ENCODE measurements around the gene CDH4. TPM values are rescaled to one million over a fixed set of nuclear protein-coding genes. Genes with fewer than 3 reads are reported as not detected.

Gene CDH4
- total RNA-seq, 3 donors from 2014 or later (not counting 1 experiment from before 2014, with no cell fraction given), result 0.18 TPM; not detected in 2

DNA sequence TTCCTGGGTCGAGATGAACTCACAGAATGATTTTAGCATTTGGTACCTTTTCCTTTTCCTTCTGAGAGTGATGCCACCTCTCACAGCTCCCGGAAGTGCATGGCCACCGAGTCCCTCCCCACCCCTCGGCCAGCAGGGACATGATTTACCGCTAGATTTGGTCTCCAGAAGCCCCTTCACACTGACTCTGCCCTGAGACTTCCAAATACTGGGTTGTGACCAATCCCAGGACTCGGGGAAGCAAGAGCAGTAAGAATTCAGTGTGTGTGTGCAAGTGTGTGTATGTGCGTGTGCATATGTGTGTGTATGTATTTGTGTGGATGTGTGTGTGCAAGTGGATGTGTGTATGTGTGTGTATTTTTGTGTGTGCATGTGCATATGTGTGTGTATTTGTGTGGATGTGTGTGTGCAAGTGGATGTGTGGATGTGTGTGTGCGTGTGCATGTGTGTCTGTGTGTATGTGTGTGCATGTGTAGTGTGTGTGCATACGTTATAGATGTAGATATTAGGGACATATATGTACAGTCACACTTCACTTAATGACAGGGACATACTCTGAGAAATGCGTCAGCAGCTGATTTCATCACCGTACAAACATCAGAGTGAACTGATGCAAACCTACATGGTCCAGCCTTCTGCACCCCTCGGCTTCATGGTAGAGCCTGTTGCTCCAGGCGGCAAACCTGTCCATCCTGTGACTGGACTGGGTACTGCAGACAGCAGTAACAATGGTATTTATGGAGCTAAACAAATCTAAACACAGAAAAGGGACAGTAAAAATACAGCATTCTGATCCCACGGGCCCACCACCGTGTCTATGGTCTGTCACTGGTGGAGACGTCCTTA is 439.2 kb downstream of the CDH4 start:
- Mint-ChIP-seq H3K27ac (no peak overlapping the region), H3K4me3 (no peak overlapping the region), H3K4me1 (peaks cover 0 to 9% of the 10 kb centered on the region in 2 donors), H3K36me3 (no peaks in the 10 kb centered on the region), H3K9me3 (peaks cover 0 to 4% of the 10 kb centered on the region in 2 donors), H3K27me3 (ENCODE audit: low read depth in 2 of 2) (no peaks in the 10 kb centered on the region)
- H3K4me1 ChIP-seq (ENCODE audit: control insufficient read depth, insufficient read depth, low read length), result no peaks in the 10 kb centered on the region
- H3K36me3 ChIP-seq (ENCODE audit: control insufficient read depth, insufficient read depth, low read length), result no peaks in the 10 kb centered on the region
- H3K9me3 ChIP-seq (ENCODE audit: control insufficient read depth, insufficient read depth, low read length), result peaks cover 10% of the 10 kb centered on the region
- 86% methylated on average over 16 of the region's 16 CpGs for WGBS (ENCODE audit: insufficient coverage)
- H3K27me3 ChIP-seq (ENCODE audit: control insufficient read depth, insufficient read depth, low read length), result no peaks in the 10 kb centered on the region
- no peak overlapping the region for H3K27ac ChIP-seq (ENCODE audit: low read length)
- H3K4me3 ChIP-seq (ENCODE audit: low read length), result no peak overlapping the region
- ATAC-seq, result peak in 1 of 3 donors; percentile 33
- DNase-seq, result no peak
- intact Hi-C loops (cut with micrococcal nuclease), result no loop called here
- TF ChIP-seq, protein P1, sequence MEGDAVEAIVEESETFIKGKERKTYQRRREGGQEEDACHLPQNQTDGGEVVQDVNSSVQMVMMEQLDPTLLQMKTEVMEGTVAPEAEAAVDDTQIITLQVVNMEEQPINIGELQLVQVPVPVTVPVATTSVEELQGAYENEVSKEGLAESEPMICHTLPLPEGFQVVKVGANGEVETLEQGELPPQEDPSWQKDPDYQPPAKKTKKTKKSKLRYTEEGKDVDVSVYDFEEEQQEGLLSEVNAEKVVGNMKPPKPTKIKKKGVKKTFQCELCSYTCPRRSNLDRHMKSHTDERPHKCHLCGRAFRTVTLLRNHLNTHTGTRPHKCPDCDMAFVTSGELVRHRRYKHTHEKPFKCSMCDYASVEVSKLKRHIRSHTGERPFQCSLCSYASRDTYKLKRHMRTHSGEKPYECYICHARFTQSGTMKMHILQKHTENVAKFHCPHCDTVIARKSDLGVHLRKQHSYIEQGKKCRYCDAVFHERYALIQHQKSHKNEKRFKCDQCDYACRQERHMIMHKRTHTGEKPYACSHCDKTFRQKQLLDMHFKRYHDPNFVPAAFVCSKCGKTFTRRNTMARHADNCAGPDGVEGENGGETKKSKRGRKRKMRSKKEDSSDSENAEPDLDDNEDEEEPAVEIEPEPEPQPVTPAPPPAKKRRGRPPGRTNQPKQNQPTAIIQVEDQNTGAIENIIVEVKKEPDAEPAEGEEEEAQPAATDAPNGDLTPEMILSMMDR (IDR thresholded peaks at IDR 0.05), result no peak

DNA sequence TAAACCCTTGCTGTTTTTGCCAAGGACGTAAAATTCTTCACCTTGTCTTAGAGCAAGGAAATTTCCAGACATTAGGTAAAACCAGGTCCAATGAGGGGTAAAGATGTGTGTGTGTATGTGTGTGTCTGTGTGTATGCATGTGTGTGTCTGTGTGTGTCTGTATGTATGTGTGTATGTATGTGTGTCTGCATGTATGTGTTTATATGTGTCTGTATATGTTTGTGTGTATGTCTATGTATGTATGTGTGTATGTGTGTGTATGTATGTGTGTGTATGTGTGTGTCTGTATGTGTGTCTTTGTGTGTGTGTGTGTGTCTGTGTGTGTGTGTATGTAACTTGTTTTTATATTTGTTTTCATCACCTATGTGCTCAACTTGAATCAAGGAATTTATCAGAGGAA is 439.9 kb downstream of the CDH4 start:
- Histone ChIP-seq H3K4me1 (ENCODE audit: control insufficient read depth, insufficient read depth, low read length) (no peaks in the 10 kb centered on the region), H3K36me3 (ENCODE audit: control insufficient read depth, insufficient read depth, low read length) (no peaks in the 10 kb centered on the region), H3K4me3 (ENCODE audit: low read length) (no peak overlapping the region), H3K9me3 (ENCODE audit: control insufficient read depth, insufficient read depth, low read length) (peaks cover 12% of the 10 kb centered on the region), H3K27me3 (ENCODE audit: control insufficient read depth, insufficient read depth, low read length) (no peaks in the 10 kb centered on the region), H3K27ac (ENCODE audit: low read length) (no peak overlapping the region)
- DNase-seq (no peak), ATAC-seq (no peak)
- H3K36me3 Mint-ChIP-seq, result no peaks in the 10 kb centered on the region
- TF ChIP-seq, protein P1 (IDR thresholded peaks at IDR 0.05), result no peak
- intact Hi-C loops (cut with micrococcal nuclease), result no loop called here
- H3K27ac Mint-ChIP-seq, result no peak overlapping the region
- 100% methylated on average over 1 of the region's 1 CpG for WGBS (ENCODE audit: insufficient coverage)
- H3K4me3 Mint-ChIP-seq, result no peak overlapping the region
- peaks cover 0 to 4% of the 10 kb centered on the region in 2 donors for H3K9me3 Mint-ChIP-seq
- H3K4me1 Mint-ChIP-seq, result peaks cover 0 to 9% of the 10 kb centered on the region in 2 donors
- no peaks in the 10 kb centered on the region for H3K27me3 Mint-ChIP-seq (ENCODE audit: low read depth in 2 of 2)

DNA sequence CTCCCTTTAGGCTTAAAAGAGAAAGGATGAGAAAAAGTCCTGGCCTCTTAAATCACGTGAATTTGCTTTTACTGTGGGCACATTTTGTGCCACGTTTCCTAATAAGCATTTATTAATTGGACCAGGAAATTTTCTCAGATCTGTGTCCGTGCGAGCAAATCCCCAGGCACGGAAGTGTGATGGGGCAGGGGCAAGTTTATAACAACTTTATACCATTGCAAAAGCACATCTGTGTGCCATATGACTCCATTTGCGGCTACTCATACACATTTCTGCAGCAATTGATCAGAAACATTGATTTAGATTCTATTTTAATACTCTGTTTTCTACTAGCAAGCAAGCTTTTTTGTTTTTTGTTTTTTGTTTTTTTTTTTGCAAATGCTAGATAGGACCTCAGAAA is 440.4 kb downstream of the CDH4 start:
- intact Hi-C loops (cut with micrococcal nuclease), result no loop called here
- peaks cover 0 to 9% of the 10 kb centered on the region in 2 donors for H3K4me1 Mint-ChIP-seq
- H3K27ac ChIP-seq (ENCODE audit: low read length), result no peak overlapping the region
- TF ChIP-seq, protein P1 (IDR thresholded peaks at IDR 0.05), result no peak
- no peaks in the 10 kb centered on the region for H3K27me3 ChIP-seq (ENCODE audit: control insufficient read depth, insufficient read depth, low read length)
- no peak overlapping the region for H3K4me3 ChIP-seq (ENCODE audit: low read length)
- peaks cover 12% of the 10 kb centered on the region for H3K9me3 ChIP-seq (ENCODE audit: control insufficient read depth, insufficient read depth, low read length)
- no peak for ATAC-seq
- no peaks in the 10 kb centered on the region for H3K27me3 Mint-ChIP-seq (ENCODE audit: low read depth in 2 of 2)
- no peaks in the 10 kb centered on the region for H3K36me3 Mint-ChIP-seq
- no peak overlapping the region for H3K27ac Mint-ChIP-seq
- H3K4me1 ChIP-seq (ENCODE audit: control insufficient read depth, insufficient read depth, low read length), result no peaks in the 10 kb centered on the region
- no peaks in the 10 kb centered on the region for H3K36me3 ChIP-seq (ENCODE audit: control insufficient read depth, insufficient read depth, low read length)
- peaks cover 0 to 4% of the 10 kb centered on the region in 2 donors for H3K9me3 Mint-ChIP-seq
- no peak overlapping the region for H3K4me3 Mint-ChIP-seq
- WGBS (ENCODE audit: insufficient coverage), result 95% methylated on average over 6 of the region's 6 CpGs
- no peak for DNase-seq
